PFSK-1 (cell line): ENCODE measurements around the gene ADAMTSL4.

Experiments used
- POLR2AphosphoS5 ChIP-seq: IDR thresholded peaks from 2 replicates; pipeline ENCODE4 v1.6.1; 2012; ENCODE audit warnings: low read depth, mild to moderate bottlenecking, control low read depth, low read length, moderate library complexity
- SIN3A ChIP-seq: IDR thresholded peaks from 2 replicates; pipeline ENCODE4 v1.6.1; 2012; ENCODE audit warnings: mild to moderate bottlenecking, low read length, moderate library complexity, borderline replicate concordance; ENCODE audit not compliant: insufficient read depth

- no peak for TF ChIP-seq POLR2AphosphoS5
- no peak for TF ChIP-seq SIN3A
These were observed 21.0 kb upstream of the ADAMTSL4 start for GRCh38 chr1:150528196-150528595.
